ENCODE measurements around the gene HSPBP1.

DNA sequence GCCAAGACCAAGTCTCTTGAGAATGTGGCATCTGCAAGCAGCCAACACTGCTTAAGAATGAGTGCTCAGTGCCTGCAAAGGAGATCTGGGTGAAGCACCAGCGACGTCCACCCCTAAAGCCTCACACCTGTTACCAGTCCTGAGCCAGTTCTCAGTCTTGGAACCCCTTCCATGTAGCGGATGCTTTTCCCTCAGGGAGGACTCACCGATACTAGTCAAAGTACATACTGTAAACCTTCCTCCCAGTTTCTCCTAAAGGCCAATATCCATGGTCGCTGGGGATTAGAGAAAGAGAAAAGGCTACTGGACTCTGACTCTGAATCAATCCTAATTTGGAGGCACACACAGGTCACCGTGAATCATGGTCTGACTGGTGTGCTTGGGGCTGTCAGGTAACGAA lies 66.4 kb downstream of the HSPBP1 start:
- TF ChIP-seq, protein P1, sequence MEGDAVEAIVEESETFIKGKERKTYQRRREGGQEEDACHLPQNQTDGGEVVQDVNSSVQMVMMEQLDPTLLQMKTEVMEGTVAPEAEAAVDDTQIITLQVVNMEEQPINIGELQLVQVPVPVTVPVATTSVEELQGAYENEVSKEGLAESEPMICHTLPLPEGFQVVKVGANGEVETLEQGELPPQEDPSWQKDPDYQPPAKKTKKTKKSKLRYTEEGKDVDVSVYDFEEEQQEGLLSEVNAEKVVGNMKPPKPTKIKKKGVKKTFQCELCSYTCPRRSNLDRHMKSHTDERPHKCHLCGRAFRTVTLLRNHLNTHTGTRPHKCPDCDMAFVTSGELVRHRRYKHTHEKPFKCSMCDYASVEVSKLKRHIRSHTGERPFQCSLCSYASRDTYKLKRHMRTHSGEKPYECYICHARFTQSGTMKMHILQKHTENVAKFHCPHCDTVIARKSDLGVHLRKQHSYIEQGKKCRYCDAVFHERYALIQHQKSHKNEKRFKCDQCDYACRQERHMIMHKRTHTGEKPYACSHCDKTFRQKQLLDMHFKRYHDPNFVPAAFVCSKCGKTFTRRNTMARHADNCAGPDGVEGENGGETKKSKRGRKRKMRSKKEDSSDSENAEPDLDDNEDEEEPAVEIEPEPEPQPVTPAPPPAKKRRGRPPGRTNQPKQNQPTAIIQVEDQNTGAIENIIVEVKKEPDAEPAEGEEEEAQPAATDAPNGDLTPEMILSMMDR (IDR thresholded peaks at IDR 0.05 in 4 of 5, conservative IDR thresholded peaks at IDR 0.05 in 1 of 5) = no peak
- TF ChIP-seq POLR2A (IDR thresholded peaks at IDR 0.05) = no peak
